Mesendoderm (in vitro differentiated cells): ENCODE measurements around the gene VAV3.

ENCODE experiments used
- DNase-seq: peaks from one replicate; pipeline ENCODE4 v3.0.0; 2013
- H2AK5ac ChIP-seq: 2 replicates; pipeline ENCODE4 v1.6.1; 2013; ENCODE audit warnings: low read length, inconsistent platforms
- H2BK120ac ChIP-seq: 2 replicates; pipeline ENCODE4 v1.6.1; 2013; ENCODE audit warnings: low read depth, mild to moderate bottlenecking, low read length, moderate library complexity, mixed read lengths
- H2BK15ac ChIP-seq: replicated peaks from 2 replicates; pipeline ENCODE4 v1.6.1; 2013; ENCODE audit warnings: low read depth, mild to moderate bottlenecking, moderate library complexity
- H2BK5ac ChIP-seq: 2 replicates; pipeline ENCODE4 v1.6.1; 2013; ENCODE audit warnings: low read length, inconsistent platforms
- H3K18ac ChIP-seq: 2 replicates; pipeline ENCODE4 v1.6.1; 2013; ENCODE audit warnings: mild to moderate bottlenecking, low read length, mixed read lengths
- H3K23ac ChIP-seq: one replicate; pipeline ENCODE4 v1.6.1; 2013; ENCODE audit warnings: low read length
- H3K27ac ChIP-seq: 2 replicates; pipeline ENCODE4 v1.5.1; 2013; ENCODE audit warnings: low read depth, mild to moderate bottlenecking, inconsistent platforms, low read length, moderate library complexity
- H3K27me3 ChIP-seq: 2 replicates; pipeline ENCODE4 v1.6.1; 2013; ENCODE audit warnings: low read length, control low read depth, mild to moderate bottlenecking, inconsistent platforms; ENCODE audit not compliant: insufficient read depth, poor library complexity
- H3K36me3 ChIP-seq: 2 replicates; pipeline ENCODE4 v1.6.1; 2013; ENCODE audit warnings: low read length, inconsistent platforms; ENCODE audit not compliant: control insufficient read depth, insufficient read depth
- H3K4ac ChIP-seq: one replicate; pipeline ENCODE4 v1.6.1; 2013; ENCODE audit warnings: low read depth, mild to moderate bottlenecking, low read length, moderate library complexity
- H3K4me1 ChIP-seq: 2 replicates; pipeline ENCODE4 v1.6.1; 2013; ENCODE audit warnings: low read depth, low read length, inconsistent platforms; ENCODE audit not compliant: control insufficient read depth
- H3K4me2 ChIP-seq: 2 replicates; pipeline ENCODE4 v1.6.1; 2013; ENCODE audit warnings: low read length
- H3K4me3 ChIP-seq: 2 replicates; pipeline ENCODE4 v1.5.1; 2013; ENCODE audit warnings: mild to moderate bottlenecking, low read length
- H3K56ac ChIP-seq: one replicate; pipeline ENCODE4 v1.6.1; 2013; ENCODE audit warnings: low read length
- H3K79me1 ChIP-seq: 2 replicates; pipeline ENCODE4 v1.6.1; 2013; ENCODE audit warnings: low read length, inconsistent platforms
- H3K79me2 ChIP-seq: 2 replicates; pipeline ENCODE4 v1.6.1; 2013; ENCODE audit warnings: mild to moderate bottlenecking, low read length; ENCODE audit not compliant: control insufficient read depth, insufficient read depth
- H3K9ac ChIP-seq: 2 replicates; pipeline ENCODE4 v1.6.1; 2013; ENCODE audit warnings: low read length, inconsistent platforms
- H4K5ac ChIP-seq: one replicate; pipeline ENCODE4 v1.6.1; 2013; ENCODE audit warnings: low read length
- H4K8ac ChIP-seq: one replicate; pipeline ENCODE4 v1.6.1; 2013; ENCODE audit warnings: low read depth, mild to moderate bottlenecking, control low read depth, low read length, moderate library complexity
- WGBS: extraction: QIAGEN DNeasy Blood & Tissue Kit; methylation state at CpG from one replicate; pipeline ENCODE4 v1.1.7; 2013; ENCODE audit warnings: low lambda C conversion rate, missing lambda C conversion rate; ENCODE audit not compliant: insufficient coverage; ENCODE audit errors: extremely low coverage; 5-methylcytosine and 5-hydroxymethylcytosine counted together

Gene VAV3

DNA sequence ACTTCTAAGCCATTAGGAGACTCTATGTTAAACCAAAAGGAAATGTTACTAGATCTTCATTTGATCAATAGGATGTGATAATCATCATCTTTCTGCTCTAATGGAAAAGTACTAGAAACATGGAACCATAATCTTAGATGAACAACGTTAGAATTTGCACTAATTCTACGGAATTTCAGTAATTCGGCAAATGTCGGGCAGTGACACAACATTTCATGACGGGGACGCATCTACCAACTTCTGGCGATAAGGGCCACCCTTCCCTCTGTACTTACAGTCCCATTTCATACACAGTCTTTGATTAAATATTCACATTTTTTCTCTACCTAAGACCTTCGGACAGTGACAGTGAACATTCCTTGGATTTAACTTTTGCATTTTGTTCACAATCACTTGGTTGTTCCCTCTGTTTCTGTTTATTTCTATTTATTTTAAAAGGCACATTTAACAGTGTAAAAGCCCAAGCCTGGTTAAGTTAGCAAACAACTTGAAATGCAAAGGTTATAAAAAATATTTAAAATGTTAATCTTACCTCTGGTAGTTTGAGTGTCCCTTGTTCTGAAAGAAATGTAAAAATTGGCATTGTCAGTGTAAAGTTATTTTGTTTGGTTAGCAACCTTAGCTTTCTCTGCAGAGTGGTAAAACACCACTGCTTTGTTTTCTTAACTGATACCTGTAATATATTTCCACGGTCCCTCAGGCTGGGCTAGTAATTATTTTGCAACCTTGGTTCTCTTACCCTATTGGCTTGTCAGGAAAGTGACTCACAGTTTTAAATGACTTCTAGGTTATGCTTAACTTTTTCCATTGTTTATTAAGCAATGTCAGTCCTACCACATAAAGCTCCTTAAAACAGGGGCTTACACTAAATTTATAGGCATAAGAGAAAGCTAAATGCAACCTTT lies 276.9 kb downstream of the VAV3 start:
- Histone ChIP-seq H2AK5ac (no peak overlapping the region), H3K27ac (no peak overlapping the region), H3K9ac (no peak overlapping the region), H3K79me2 (no peaks in the 10 kb centered on the region), H3K27me3 (no peaks in the 10 kb centered on the region), H2BK15ac (no peak overlapping the region), H3K23ac (no peak overlapping the region), H3K4me1 (no peaks in the 10 kb centered on the region), H3K56ac (no peak overlapping the region), H4K5ac (no peak overlapping the region), H3K79me1 (no peaks in the 10 kb centered on the region), H2BK5ac (no peak overlapping the region), H2BK120ac (no peak overlapping the region), H3K36me3 (no peaks in the 10 kb centered on the region), H3K4ac (no peak overlapping the region), H3K18ac (no peak overlapping the region), H3K4me3 (no peak overlapping the region), H3K4me2 (no peak overlapping the region), H4K8ac (no peak overlapping the region)
- no CpG with 5 or more reads among the region's 9 CpGs for WGBS
- peak; percentile 14 for DNase-seq

DNA sequence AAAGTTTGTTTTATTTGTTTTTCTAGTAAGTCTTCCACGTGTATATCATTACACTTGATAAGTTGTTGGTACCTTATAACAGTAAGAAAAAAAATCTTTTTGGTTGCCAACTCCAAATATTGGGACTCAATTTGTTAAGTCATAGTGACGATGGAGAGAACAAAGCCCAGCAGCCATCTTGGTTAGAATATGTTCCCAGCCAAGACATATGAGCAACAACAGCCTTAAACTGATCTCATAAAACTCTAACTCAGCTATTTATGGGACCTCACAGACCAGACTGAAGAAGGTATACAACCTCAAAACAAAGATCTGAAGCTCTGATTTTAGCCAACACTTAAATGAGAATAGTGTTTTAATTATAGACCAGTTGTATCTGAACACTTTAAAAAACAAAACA lies 281.3 kb downstream of the VAV3 start:
- Histone ChIP-seq H3K27me3 (no peaks in the 10 kb centered on the region), H2BK120ac (no peak overlapping the region), H3K79me1 (no peaks in the 10 kb centered on the region), H3K18ac (no peak overlapping the region), H3K79me2 (no peaks in the 10 kb centered on the region), H3K4me1 (no peaks in the 10 kb centered on the region), H3K4me3 (no peak overlapping the region), H3K36me3 (no peaks in the 10 kb centered on the region), H3K23ac (no peak overlapping the region), H3K9ac (no peak overlapping the region), H3K56ac (no peak overlapping the region), H3K4me2 (no peak overlapping the region), H2AK5ac (no peak overlapping the region), H3K4ac (no peak overlapping the region), H4K8ac (no peak overlapping the region), H2BK5ac (no peak overlapping the region), H3K27ac (no peak overlapping the region), H4K5ac (no peak overlapping the region), H2BK15ac (no peak overlapping the region)
- no CpG with 5 or more reads among the region's 2 CpGs for WGBS
- DNase-seq, result no peak

DNA sequence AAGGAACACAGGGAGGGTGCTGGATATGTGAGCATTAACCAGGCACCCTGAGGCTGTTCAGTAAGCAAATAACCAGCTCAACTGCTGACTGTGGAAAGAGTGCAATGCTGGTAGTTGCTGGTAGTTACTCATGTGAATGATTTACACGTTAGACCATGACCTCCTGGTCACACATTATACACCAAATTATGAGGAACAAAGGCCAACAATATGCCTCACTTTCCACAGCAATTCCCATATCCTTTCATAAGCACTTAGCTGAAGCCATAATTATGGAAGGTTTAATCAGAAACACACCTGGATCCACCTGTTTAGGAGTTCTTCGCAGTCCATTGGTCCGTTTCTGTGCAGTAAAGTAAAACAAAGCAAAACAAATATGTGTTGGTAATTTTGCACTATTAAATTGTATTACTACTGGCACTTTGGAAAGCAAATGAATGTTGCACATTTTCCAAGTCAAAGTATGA lies 281.8 kb downstream of the VAV3 start:
- no peak for DNase-seq
- Histone ChIP-seq H4K5ac (no peak overlapping the region), H3K79me1 (no peaks in the 10 kb centered on the region), H3K9ac (no peak overlapping the region), H3K4me3 (no peak overlapping the region), H4K8ac (no peak overlapping the region), H3K56ac (no peak overlapping the region), H3K4me2 (no peak overlapping the region), H2BK15ac (no peak overlapping the region), H3K4ac (no peak overlapping the region), H2AK5ac (no peak overlapping the region), H3K4me1 (no peaks in the 10 kb centered on the region), H3K27me3 (no peaks in the 10 kb centered on the region), H3K79me2 (no peaks in the 10 kb centered on the region), H3K18ac (no peak overlapping the region), H2BK5ac (no peak overlapping the region), H3K27ac (no peak overlapping the region), H3K23ac (no peak overlapping the region), H2BK120ac (no peak overlapping the region), H3K36me3 (no peaks in the 10 kb centered on the region)
- no CpG with 5 or more reads among the region's 3 CpGs for WGBS

DNA sequence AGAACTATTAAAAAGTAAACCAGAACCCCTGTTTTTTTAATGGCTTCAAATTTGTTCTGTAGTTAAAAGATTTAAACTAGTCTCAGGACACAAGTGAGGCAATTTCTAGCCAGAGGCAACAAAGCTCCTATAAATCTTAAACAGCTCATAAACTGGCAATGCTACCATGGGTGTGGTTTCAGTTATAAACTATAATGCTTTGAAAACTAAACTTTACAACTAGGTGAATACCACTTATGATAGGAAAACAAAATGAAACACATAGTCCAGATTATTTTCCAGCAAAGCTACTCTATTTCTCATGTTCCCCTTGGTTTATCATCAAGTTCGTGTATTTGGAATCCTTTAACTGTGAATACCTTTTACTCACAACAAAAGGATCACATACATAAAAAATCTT lies 282.5 kb downstream of the VAV3 start:
- Histone ChIP-seq H3K4ac (no peak overlapping the region), H3K4me2 (no peak overlapping the region), H3K56ac (no peak overlapping the region), H2BK120ac (no peak overlapping the region), H3K79me1 (no peaks in the 10 kb centered on the region), H3K36me3 (no peaks in the 10 kb centered on the region), H3K79me2 (no peaks in the 10 kb centered on the region), H3K23ac (no peak overlapping the region), H2BK15ac (no peak overlapping the region), H2BK5ac (no peak overlapping the region), H3K18ac (no peak overlapping the region), H3K27ac (no peak overlapping the region), H4K8ac (no peak overlapping the region), H3K9ac (no peak overlapping the region), H2AK5ac (no peak overlapping the region), H4K5ac (no peak overlapping the region), H3K4me1 (no peaks in the 10 kb centered on the region), H3K4me3 (no peak overlapping the region), H3K27me3 (no peaks in the 10 kb centered on the region)
- DNase-seq, result no peak
- WGBS, result no CpG with 5 or more reads among the region's 1 CpG

DNA sequence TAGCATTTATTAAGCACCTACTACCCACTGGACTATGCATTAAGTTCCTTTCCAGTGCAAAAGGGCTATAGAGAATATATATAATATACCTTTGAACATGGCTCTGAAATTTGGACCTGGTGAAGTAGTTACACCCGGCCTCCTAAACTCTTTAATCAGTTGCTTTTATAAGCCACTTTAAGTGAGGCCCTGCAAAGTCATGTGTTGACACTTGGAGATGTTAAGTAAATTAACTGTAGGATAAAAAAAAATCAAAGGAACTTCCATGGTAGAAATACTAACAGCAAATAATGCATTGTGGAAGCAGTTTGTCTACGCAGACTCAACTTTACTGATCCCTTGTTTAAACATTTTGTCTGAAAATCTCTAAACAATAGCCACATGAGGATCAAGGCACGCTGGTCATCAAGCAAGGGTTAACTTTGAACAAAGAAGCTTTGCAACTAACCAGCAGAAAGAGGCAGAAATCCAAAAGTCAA lies 283.9 kb downstream of the VAV3 start:
- H3K9ac ChIP-seq, result no peak overlapping the region
- no peak overlapping the region for H3K4ac ChIP-seq
- no peaks in the 10 kb centered on the region for H3K79me2 ChIP-seq
- H3K36me3 ChIP-seq, result no peaks in the 10 kb centered on the region
- H2BK15ac ChIP-seq, result no peak overlapping the region
- no CpG with 5 or more reads among the region's 3 CpGs for WGBS
- no peak overlapping the region for H3K23ac ChIP-seq
- no peak overlapping the region for H3K4me2 ChIP-seq
- no peak overlapping the region for H4K5ac ChIP-seq
- no peak overlapping the region for H2AK5ac ChIP-seq
- H2BK5ac ChIP-seq, result no peak overlapping the region
- no peak overlapping the region for H3K4me3 ChIP-seq
- no peak overlapping the region for H3K18ac ChIP-seq
- H3K56ac ChIP-seq, result no peak overlapping the region
- H4K8ac ChIP-seq, result no peak overlapping the region
- H3K27ac ChIP-seq, result no peak overlapping the region
- H3K79me1 ChIP-seq, result no peaks in the 10 kb centered on the region
- no peaks in the 10 kb centered on the region for H3K4me1 ChIP-seq
- no peak for DNase-seq
- H2BK120ac ChIP-seq, result no peak overlapping the region
- no peaks in the 10 kb centered on the region for H3K27me3 ChIP-seq
